Measurements from ENCODE around the gene GRIK5.
"Not testable (repeated sequence)": the region's sequence is repeated elsewhere in the genome, so short reads cannot be mapped to it uniquely, and the experiment has no call there.

GRIK5 gene

GRCh38 chr19:42042455-42043170 lies 27.4 kb downstream of the GRIK5 start:
- DNase-seq, result no peak

- not testable (repeated sequence) for DNase-seq
Observed at GRCh38 chr19:42040491-42040890, 29.5 kb downstream of the GRIK5 start.

DNA sequence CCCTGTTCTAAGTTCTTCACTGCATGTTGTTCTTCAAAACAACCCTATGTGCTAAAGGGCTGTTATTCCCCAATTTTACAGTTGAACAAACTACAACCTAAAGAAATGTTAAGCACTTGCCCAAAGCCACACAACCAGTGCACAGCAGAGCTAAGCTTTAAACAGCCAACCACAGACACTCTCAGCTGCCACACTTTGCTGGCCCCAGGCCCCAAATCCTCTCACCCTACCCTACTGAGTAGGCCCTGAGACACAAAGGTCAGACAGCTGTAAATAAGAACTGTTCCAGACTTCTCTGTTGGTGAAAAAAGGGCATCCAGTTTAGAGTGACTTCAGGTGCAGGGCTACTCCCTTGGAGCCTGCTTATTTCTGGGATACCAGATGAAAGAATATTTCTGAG lies 30.0 kb downstream of the GRIK5 start:
- no peak for DNase-seq

GRCh38 chr19:42038666-42039065 lies 31.3 kb downstream of the GRIK5 start:
- DNase-seq, result no peak

- DNase-seq, result no peak
Observed at GRCh38 chr19:42037649-42038048, 32.4 kb downstream of the GRIK5 start.

GRCh38 chr19:42034640-42035391 lies 35.2 kb downstream of the GRIK5 start:
- DNase-seq, result not testable (repeated sequence)

DNA sequence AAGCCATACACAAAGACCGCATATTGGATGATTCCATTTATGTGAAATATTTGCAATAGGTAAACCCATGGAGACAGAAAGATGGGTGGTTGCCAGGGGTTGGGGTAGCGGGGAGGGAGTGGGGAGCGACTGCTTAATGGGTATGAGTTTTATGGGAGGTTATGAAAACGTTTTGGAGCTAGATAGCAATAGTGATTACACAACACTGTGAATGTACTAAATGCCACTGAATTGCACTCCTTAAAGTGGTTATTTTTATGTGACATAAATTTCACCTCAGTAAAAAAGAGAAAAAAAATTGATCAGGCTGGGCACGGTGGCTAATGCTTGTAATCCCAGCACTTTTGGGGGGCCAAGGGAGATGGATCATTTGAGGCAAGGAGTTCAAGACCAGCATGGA lies 36.6 kb downstream of the GRIK5 start:
- DNase-seq, result no peak

DNA sequence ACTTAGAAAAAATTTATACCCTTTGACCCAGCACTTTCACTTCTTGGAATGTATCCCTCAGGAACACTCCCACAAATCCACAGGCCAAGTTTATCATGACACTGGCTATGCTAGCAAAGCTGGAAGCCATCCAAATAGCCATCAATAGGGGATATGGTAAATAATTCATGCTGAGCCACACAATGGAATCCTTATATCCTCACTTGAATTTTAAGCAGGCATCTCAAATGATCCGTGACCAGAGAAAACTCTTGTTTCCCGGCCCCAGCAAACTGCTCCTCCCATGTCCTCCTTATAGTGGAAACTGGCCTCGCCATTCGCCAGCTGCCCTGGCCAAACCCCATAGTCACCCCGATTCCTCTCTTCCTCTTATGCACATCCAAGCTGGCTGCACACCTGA lies 37.6 kb downstream of the GRIK5 start:
- DNase-seq, result no peak

DNA sequence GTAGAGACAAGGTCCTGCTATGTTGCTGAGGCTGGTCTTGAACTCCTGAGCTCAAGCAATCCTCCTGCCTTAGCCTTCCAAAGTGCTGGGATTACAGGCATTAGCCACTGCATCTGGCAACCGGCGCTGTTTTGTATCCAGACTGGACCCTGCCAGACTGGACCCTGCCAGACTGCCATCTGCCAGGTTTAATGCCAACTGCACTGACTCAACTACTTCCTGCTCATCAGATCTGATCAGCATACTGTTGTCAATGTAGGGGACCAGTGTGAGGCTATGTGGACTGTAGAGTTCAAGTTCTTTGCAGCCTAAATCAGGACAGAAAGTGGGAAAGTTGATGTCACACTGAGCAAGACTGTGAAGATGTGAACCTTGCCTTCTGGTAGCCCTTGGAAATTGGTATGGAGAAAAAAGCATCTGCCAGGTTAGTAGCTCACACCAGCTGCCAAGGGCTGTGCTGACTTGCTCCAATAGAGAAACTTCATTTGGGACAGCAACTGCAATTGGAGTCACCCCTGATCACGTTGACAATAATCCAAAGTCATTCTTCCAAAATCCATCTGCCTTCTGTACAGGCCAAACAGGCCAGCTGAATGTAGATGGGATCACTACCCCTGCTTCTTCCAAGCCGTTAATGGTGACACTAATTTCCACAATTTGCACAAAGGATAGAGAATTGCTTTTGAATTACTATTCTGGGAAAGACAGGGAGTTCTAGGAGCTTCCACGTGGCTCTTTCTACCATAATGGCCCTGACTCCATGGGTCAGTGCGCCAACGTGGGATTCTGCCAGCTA lies 39.2 kb downstream of the GRIK5 start:
- DNase-seq, result no peak

- no peak for DNase-seq
Observed at GRCh38 chr19:42028304-42029216, 41.4 kb downstream of the GRIK5 start.

- no peak for DNase-seq
Observed at GRCh38 chr19:42024622-42025111, 45.3 kb downstream of the GRIK5 start.

GRCh38 chr19:42023943-42024260 lies 46.1 kb downstream of the GRIK5 start:
- no peak for DNase-seq

- no peak for DNase-seq
Observed at GRCh38 chr19:42023121-42023942, 46.7 kb downstream of the GRIK5 start.

- DNase-seq, result no peak
Observed at GRCh38 chr19:42022616-42023015, 47.4 kb downstream of the GRIK5 start.

DNA sequence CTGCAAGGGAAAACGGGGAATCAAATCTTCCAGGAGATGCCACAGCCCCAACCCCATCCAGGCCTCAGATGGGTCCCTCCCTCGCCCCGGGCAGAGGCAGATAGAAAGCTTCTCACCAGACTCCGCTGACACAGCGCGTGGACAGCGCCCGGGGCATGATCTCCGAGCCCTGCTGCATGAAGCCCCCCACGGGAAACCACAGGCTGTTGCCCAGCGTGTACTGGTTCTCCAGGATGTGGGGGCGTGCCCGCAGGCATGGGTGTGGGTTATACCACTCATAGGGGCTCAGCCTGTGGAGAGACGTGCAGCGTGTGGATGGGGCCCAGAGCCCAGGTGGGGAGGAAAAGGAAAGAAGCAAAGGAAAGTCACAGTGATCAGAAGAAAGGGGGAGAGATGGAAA lies 48.8 kb downstream of the GRIK5 start:
- DNase-seq, result no peak

- no peak for DNase-seq
Observed at GRCh38 chr19:42018503-42019193, 51.4 kb downstream of the GRIK5 start.

- no peak for DNase-seq
Observed at GRCh38 chr19:42017040-42017439, 53.0 kb downstream of the GRIK5 start.

DNA sequence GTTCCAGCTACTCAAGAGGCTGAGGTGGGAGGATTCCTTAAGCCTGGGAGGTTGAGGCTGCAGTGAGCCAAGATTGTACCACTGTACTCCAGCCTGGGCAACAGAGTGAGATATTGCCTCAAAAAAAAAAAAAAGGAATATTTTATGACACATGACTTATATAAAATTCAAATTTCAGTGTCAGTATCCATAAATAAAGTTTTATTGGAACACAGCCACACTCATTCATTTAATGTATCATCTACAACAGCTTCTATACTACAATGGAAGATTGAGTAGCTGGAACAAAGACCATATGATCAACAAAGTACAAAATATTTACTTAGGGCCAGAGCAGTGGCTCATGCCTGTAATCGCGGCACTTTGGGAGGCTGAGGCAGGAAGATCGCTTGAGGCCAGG lies 57.3 kb downstream of the GRIK5 start:
- DNase-seq, result not testable (repeated sequence)

DNA sequence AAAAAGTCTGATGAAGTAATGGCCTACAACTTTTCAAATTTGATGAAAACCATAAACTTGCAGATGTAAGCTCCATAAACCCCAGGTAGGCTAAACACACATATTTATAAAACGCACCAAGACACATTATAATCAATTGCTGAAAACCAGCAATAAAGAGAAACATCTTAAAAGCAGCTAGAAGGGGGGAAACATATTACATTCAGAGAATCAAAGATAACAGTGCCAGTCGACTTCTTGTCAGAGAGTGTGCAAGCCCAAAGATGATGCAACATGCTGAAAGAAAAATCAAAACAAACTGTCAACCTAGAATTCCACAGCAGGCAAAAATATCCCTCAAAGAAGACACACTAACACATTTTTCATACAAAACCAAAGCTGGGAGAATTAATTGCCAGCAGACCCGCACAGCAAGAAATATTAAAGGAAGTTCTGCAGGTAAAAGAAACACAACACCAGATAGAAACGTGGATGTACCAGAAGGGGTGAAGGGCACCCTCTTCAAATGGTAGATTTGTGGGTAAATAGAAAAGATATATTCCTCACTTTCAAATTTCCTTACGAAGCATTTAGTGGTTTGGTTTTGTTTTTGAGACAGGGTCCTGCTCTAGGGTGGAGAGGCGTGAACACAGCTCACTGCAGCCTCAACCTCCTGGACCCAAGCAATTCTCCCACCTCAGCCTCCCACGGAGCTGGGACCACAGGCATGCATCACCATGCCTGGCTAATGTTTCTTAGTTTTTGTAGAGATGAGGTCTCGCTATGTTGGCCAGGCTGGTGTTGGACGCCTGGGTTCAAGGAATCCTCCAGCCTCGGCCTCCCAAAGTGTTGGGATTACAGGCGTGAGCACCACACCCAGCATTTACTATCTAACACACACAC lies 59.5 kb downstream of the GRIK5 start:
- no peak for DNase-seq

GRCh38 chr19:42006569-42006968 lies 63.4 kb downstream of the GRIK5 start:
- no peak for DNase-seq
